KMS-11 (cell line): ENCODE results near the gene DLG2.

Source experiments
- H2AFZ ChIP-seq: fragments of 200-600 bp; sonication (generic); 2 replicates; pipeline ENCODE4 v1.6.1; 2016; ENCODE audit warnings: antibody characterized with exemption, mixed run types, low read depth
- H3K27ac ChIP-seq: fragments of 200-600 bp; sonication (generic); 2 replicates; pipeline ENCODE4 v1.6.1; 2016; ENCODE audit warnings: mild to moderate bottlenecking, mixed run types
- H3K27me3 ChIP-seq: fragments of 200-600 bp; sonication (generic); 2 replicates; pipeline ENCODE4 v1.6.1; 2017; ENCODE audit warnings: mild to moderate bottlenecking, low read depth, mixed run types, moderate library complexity; ENCODE audit not compliant: insufficient read depth
- H3K36me3 ChIP-seq: fragments of 200-600 bp; sonication (generic); 2 replicates; pipeline ENCODE4 v1.6.1; 2017; ENCODE audit warnings: mild to moderate bottlenecking, mixed run types; ENCODE audit not compliant: insufficient read depth
- H3K4me1 ChIP-seq: fragments of 200-600 bp; sonication (generic); 2 replicates; pipeline ENCODE4 v1.6.1; 2016; ENCODE audit warnings: mild to moderate bottlenecking, low read depth, mixed run types; ENCODE audit not compliant: poor library complexity, severe bottlenecking
- H3K4me2 ChIP-seq: fragments of 200-600 bp; sonication (generic); 2 replicates; pipeline ENCODE4 v1.7.0; 2016; ENCODE audit warnings: mild to moderate bottlenecking, mixed run types
- H3K4me3 ChIP-seq: fragments of 200-600 bp; sonication (generic); IDR thresholded peaks from 2 replicates; pipeline ENCODE4 v1.6.1; 2017; ENCODE audit warnings: low read depth, low read length, mixed read lengths; ENCODE audit not compliant: insufficient read depth
- H3K79me2 ChIP-seq: fragments of 200-600 bp; sonication (generic); 2 replicates; pipeline ENCODE4 v1.6.1; 2016; ENCODE audit warnings: low read depth, mixed run types; ENCODE audit not compliant: insufficient read depth
- H3K9ac ChIP-seq: fragments of 200-600 bp; sonication (generic); 2 replicates; pipeline ENCODE4 v1.6.1; 2016; ENCODE audit warnings: mild to moderate bottlenecking, mixed run types
- H4K20me1 ChIP-seq: fragments of 200-600 bp; sonication (generic); 2 replicates; pipeline ENCODE4 v1.6.1; 2016; ENCODE audit warnings: mild to moderate bottlenecking, mixed run types; ENCODE audit not compliant: insufficient read depth
- TF ChIP-seq, protein P1 (sequence below): fragments of 200-600 bp; sonication (generic); conservative IDR thresholded peaks from 2 replicates; pipeline ENCODE4 v1.6.1; 2017; ENCODE audit warnings: low read depth, mild to moderate bottlenecking, antibody characterized with exemption, low read length, moderate library complexity, mixed read lengths

Gene DLG2

DNA sequence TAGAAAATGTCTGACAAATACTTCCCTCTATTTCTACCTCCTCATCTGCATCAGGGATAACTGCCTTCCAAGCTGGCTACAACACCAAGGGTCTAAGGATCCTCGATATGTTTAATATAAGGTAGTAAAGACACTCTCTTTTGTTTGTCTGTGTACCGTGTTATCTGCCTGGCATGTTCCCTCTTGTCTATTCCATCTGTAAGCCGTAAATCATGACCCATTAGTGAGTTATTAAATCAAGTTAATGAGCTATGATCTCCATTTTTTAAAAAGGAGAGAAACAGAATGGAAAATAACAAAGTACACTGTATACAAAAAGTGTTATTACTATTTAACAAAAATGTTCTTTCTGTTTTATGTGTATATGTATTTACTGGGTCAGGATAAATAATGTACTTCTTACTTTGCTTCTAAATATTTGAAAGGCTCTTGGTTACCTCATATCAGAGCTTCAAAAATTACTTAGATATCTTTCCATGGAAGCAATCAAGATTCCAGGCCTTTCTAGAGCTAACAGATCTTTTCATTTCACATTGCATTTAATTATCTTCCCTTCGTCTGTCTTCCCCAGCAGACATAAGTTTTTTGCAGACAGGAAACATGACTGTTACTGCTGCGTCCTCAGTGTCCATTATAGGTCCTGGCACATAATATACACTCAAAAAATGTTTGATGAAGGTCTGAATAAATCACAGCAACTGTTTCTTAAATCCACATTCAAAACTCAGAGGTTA, 1998.4 kb downstream of the DLG2 start:
- Histone ChIP-seq H2AFZ (no peak overlapping the region), H3K79me2 (no peaks in the 10 kb centered on the region), H3K4me3 (no peak overlapping the region), H3K36me3 (no peaks in the 10 kb centered on the region), H3K4me2 (no peak overlapping the region), H3K27me3 (no peaks in the 10 kb centered on the region), H3K27ac (no peak overlapping the region), H4K20me1 (no peaks in the 10 kb centered on the region), H3K9ac (no peak overlapping the region), H3K4me1 (no peaks in the 10 kb centered on the region)
- TF ChIP-seq, protein P1, sequence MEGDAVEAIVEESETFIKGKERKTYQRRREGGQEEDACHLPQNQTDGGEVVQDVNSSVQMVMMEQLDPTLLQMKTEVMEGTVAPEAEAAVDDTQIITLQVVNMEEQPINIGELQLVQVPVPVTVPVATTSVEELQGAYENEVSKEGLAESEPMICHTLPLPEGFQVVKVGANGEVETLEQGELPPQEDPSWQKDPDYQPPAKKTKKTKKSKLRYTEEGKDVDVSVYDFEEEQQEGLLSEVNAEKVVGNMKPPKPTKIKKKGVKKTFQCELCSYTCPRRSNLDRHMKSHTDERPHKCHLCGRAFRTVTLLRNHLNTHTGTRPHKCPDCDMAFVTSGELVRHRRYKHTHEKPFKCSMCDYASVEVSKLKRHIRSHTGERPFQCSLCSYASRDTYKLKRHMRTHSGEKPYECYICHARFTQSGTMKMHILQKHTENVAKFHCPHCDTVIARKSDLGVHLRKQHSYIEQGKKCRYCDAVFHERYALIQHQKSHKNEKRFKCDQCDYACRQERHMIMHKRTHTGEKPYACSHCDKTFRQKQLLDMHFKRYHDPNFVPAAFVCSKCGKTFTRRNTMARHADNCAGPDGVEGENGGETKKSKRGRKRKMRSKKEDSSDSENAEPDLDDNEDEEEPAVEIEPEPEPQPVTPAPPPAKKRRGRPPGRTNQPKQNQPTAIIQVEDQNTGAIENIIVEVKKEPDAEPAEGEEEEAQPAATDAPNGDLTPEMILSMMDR, result no peak

DNA sequence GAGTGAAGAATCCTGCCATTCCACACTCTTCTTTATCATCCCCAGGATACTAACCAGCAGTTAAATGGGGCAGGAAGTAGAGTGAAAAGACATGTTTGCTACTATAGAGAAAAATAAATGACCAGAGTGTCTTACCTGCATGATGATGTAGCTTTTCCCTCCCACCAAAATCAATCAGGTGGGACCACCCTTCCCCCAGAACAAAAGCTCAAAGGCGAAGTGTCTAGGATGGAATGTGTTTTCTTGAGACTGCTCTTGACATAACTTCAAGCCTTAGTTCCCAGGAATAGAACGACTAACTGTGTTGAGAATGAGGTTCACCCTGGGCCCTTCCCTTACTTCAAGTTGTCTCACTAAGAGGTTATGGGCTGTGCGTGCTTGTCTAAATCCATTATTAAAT, 2001.8 kb downstream of the DLG2 start:
- H3K36me3 ChIP-seq, result no peaks in the 10 kb centered on the region
- no peak overlapping the region for H3K4me3 ChIP-seq
- no peak overlapping the region for H3K27ac ChIP-seq
- TF ChIP-seq, protein P1, result no peak
- H4K20me1 ChIP-seq, result no peaks in the 10 kb centered on the region
- H3K9ac ChIP-seq, result no peak overlapping the region
- H3K79me2 ChIP-seq, result no peaks in the 10 kb centered on the region
- no peak overlapping the region for H2AFZ ChIP-seq
- no peaks in the 10 kb centered on the region for H3K4me1 ChIP-seq
- H3K27me3 ChIP-seq, result no peaks in the 10 kb centered on the region
- no peak overlapping the region for H3K4me2 ChIP-seq

- TF ChIP-seq, protein P1, result no peak
- Histone ChIP-seq H3K27me3 (no peaks in the 10 kb centered on the region), H3K27ac (no peak overlapping the region), H4K20me1 (no peaks in the 10 kb centered on the region), H2AFZ (no peak overlapping the region), H3K4me2 (no peak overlapping the region), H3K9ac (no peak overlapping the region), H3K4me1 (no peaks in the 10 kb centered on the region), H3K36me3 (no peaks in the 10 kb centered on the region), H3K79me2 (no peaks in the 10 kb centered on the region), H3K4me3 (no peak overlapping the region)
Observed at GRCh38 chr11:83617671-83618070, 2009.5 kb downstream of the DLG2 start.

DNA sequence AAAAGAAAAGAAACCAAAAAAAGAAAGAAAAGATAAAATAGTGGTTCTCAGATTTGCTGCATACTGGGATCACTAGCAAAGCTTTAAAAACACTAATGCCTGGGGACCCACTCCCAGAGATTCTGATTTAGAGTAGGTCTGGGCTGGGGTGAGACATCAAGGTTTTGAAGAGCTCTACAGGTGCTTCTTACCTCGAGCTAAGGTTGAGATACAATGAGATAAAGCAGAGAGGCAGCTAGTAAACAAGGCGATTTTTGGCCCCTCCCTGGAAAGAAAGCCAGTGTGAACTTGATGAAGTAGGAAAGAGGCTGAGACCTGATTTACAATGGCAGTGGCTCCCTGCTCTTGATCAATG, 2013.4 kb downstream of the DLG2 start:
- H3K9ac ChIP-seq, result no peak overlapping the region
- H3K4me3 ChIP-seq, result no peak overlapping the region
- TF ChIP-seq, protein P1, result no peak
- H4K20me1 ChIP-seq, result no peaks in the 10 kb centered on the region
- H3K36me3 ChIP-seq, result no peaks in the 10 kb centered on the region
- H3K27ac ChIP-seq, result no peak overlapping the region
- no peaks in the 10 kb centered on the region for H3K79me2 ChIP-seq
- no peaks in the 10 kb centered on the region for H3K27me3 ChIP-seq
- no peak overlapping the region for H3K4me2 ChIP-seq
- H3K4me1 ChIP-seq, result no peaks in the 10 kb centered on the region
- no peak overlapping the region for H2AFZ ChIP-seq
